GM21447 (cell line): ENCODE measurements around the gene MAGI3.
"Not testable (repeated sequence)": the region's sequence is repeated elsewhere in the genome, so short reads cannot be mapped to it uniquely, and the experiment has no call there.

Source experiments
- ATAC-seq: cut with Tn5 transposase; IDR thresholded peaks from one replicate; pipeline ENCODE4 v1.9.1; 2021; ENCODE audit not compliant: unreplicated experiment

MAGI3 gene

DNA sequence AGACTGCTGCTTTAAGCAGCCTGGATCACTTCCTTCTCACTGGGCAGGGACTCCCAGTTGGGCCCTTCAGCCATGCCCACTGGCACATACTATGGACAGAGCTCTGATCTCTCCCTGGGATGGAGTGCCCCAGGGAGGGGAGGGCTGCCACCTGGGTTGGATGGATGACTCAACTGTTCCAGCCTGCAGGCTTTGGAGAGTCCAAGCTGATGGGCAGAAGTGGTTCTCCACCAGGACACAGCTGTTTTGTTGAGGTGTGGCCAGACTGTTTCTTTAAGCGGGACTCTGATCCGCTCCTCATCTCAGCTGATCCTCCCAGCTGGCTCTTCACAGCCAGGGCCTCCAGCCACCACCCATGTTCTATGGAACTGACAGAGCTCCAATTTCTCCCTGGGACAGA, 166.9 kb downstream of the MAGI3 start:
- no peak for ATAC-seq

DNA sequence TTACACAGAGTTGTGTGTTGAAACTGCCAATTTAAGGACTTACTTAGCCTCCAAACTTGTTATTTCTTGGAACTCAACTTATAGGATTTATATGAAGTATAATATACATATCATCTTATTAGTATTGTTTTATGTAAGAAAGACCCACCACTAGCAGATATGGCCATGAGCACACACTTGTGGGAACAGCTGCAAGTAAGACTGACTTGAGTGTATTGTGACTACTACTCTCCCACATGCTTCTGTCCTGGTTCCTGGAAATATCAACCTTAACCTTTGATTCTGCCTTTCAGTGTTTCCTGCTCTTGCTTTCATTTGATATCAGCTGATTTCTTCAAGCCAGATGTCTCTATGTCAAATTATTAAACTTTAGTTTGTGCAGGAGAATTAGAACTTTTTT, 175.3 kb downstream of the MAGI3 start:
- ATAC-seq: no peak

DNA sequence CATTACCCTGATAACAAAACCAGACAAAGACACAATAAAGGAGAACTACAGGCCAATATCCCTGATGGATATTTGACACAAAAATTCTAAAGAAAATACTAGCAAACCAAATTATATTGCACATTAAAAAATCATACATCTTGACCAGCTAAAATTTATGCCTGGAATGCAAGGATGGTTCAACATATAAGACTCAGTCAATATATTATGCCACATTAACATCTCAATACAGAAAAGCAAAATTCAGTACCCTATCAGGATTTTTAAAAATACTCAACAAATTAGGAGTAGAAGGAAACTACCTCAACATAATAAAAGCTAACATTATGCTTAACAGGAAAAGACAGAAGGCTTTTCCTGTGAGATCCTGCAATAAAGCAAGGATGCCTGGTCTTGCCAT, 177.1 kb downstream of the MAGI3 start:
- no peak for ATAC-seq

DNA sequence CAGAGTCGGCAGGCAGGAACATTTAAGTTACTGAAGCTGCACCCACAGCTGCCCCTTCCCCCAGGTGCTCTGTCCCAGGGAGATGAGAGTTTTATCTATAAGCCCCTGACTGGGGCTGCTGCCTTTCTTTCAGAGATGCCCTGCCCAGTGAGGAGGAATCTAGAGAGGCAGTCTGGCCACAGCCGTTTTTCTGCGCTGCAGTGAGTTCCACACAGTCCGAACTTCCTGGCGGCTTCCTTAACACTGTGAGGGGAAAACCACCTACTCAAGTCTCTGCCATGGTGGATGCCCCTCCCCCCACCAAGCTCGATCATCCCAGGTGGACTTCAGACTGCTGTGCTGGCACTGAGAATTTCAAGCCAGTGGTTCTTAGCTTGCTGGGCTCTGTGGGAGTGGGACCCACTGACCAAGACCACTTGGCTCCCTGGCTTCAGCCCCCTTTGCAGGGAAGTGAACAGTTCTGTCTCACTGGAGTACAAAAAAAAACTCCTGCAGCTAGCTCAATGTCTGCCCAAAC, 185.5 kb downstream of the MAGI3 start:
- not testable (repeated sequence) for ATAC-seq

DNA sequence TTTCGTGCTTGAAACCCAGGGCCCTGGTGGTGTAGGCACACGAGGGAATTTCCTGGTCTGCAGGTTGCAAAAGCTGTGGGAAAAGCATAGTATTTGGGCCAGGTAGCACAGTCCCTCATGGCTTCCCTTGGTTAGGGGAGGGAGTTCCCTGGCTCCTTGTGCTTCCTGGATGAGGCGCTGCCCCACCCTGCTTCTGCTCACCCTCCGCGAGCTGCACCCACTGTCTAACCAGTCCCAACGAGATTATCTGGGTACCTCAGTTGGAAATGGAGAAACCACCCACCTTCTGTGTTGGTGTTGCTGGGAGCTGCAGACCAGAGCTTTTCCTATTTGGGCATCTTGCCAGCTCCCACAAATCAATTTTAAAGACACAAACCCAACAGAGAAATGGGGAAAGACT, 186.0 kb downstream of the MAGI3 start:
- ATAC-seq: no peak

DNA sequence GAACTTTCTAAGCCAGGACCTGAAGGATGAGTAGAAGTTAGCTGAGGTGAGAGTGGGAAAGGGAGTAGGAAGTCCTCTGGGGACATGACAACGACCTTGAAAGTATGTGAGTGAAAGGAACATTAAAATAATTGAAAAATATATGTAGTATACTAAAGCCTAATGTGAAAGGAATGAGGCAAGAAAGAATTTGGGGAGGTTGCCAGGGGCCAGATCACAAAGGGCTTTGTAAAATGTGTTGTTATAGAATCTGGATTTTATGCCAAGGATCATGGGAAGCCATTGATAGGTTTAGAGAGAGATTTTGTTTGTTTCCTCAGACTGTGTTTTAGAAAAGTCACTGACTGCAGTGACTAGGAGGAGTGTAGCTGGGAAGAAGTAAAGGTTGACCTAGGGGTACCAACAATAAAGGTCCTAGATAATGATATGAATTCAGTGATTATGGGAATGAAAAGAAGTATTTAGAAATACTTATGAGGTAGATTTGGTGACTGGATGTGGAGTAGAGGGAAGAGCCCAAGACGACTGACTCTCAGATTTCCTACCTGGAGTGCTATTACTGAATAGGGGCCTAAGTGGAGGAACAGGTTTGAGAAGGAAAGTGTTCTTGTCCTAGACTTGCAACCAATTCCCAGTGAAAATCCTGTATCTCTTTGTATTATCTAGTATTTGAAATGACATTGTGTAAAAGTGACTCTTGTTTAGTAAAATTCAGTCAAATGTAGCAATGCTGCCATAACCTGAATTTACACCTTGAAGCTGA, 189.1 kb downstream of the MAGI3 start:
- ATAC-seq: no peak

DNA sequence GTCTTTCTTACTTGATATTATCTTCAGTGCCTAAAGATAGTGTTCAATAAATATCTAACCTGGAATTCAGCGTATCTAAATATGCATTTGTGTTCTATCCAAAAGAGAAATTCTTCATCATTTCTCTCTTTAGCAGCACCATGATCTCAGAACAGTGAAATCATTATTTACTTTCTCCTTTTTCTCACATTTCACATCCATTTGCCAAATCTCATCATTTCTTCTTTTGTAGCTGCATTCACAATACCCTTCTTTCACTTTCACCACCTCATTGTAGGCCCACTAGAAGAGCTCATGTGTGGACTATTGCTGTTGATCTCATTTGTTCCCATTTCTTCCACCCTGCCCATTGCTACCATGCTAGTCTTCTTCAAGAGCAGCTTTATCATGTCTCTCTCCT, 191.0 kb downstream of the MAGI3 start:
- ATAC-seq: no peak

DNA sequence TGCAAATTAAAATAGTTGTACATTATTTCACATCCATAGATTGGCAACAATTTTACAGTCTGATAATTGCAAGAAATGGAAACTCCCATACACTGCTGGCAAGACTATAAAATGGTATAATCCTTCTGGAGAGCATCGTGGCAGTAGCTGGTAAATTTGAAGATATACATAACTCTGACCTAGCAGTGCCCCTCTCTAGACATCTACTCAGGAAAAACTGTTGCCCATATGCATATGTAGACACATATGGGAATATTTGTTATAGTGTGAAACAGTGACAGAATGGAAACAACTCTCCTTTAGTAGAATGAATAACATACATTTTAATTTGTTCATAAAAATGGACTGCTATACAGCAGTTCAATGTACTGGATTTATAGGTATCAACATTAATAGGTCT, 191.8 kb downstream of the MAGI3 start:
- no peak for ATAC-seq

DNA sequence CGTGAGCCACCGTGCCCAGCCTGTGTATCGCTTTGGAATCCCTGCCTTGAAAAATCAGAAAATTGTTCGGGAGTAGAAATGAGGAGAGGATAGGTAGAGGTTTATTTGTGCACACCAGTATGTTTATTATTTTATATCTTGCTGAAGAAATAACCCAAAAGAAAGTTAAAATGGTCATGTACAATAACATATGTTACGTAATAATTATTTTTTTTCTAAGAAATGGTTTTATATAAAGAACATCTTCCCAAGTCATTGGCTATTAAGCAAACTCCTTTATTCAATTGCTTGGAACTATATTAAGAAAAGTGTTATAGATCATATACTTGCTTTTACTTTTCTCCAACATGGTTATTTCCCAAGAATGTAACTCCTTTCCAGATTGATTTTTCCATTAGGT, 197.2 kb downstream of the MAGI3 start:
- no peak for ATAC-seq

DNA sequence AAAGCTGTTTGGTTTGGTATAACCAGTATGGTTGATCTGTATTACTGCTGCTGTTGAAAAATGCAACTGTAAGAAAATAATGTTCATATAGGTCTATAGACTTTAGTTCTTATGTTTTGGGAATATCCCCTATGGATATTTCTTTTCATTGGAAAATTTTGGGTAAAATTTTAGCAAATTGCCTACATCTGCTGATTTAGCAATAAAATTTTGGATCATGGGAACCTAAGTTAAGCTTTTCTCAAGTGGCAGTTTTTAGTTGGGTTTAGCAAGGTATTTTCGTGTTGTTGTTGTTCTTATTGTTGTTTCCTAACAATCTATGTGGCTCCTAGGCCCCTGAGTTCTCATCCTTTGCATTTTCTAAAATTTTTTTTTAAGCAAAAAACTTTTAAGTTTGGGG, 201.9 kb downstream of the MAGI3 start:
- no peak for ATAC-seq

DNA sequence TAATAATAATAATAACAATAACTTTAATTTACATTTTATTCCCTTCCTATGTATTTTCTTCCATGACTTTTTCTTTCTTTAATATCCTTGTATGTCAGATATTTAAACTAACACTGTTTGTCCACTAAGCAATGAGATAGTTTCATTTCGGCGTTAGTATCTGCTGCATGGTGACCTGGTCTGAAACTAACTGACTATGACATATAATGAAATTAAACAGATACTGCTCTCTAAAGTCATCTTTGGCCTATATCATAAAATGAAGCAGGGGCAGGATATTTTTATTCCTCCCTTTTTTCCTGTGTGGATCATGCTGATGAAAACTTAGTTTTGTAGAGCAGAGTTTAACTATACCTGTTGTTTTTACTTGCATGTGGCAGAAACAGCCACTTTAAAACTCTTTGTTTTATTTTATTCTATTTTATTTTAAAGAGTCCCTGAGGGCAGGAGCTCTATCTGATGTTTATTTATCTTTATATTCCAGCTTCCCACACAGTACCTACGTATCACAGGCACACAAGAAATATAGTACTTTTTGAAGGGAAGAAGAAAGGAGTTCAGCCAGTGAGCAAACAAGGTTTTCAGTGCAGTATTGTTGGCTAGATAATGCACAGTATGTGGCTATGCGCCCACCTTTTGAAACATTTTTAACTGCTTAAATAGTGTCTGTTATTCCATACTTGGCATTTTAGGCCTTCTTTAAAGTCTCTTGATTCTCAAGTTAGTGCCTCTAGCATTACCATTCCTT, 203.4 kb downstream of the MAGI3 start:
- ATAC-seq: no peak

DNA sequence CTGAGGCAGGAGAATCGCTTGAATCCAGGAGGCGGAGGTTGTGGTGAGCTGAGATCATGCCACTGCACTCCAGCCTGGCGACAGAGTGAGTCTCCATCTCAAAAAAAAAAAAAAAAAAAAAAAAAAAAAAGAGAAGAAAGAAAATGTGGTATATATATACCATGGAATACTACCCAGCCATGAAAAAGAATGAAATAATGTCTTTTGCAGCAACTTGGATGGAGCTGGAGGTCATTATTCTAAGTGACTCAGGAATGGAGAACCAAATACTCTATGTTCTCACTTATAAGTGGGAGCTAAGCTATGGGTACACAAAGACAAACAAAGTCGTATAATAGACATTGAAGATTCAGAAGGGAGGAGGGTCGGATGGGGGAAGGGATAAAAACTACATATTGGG, 214.2 kb downstream of the MAGI3 start:
- not testable (repeated sequence) for ATAC-seq

DNA sequence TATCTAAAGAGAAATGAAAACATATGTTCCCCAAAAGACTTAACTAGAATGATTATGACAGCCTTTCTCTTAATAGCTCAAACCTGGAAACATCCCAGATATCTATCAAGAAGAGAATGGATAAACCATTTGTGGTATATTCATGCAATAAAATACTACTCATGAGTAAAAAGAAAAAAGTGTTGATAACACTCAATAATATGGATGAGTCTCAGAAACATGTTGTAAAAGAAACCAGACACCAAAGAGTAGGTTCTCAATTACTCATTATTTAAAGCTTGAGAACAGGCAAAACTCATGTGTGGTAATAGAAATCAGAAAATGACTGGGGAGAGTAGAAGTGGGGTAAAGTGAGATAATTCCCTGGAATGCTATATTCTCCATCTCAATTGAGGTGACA, 214.8 kb downstream of the MAGI3 start:
- no peak for ATAC-seq

DNA sequence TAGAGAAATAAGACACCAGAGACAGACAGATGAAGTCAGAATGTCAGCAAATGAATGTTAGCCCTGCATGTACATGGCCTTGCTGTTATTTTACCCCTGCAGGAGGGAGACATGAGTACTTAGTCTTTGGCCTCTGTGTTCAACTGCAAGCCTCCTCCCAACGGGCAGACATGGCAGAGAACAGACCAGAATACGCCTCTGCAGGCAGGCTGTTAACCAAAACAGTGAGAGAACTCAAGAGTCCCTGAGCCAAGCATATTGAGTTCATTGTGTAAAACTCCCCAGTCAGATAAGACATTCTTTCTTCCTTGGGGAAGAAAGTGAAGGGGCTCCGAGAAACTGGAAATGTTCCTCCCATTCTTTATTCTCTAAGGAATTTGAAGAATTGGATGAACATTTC, 218.1 kb downstream of the MAGI3 start:
- ATAC-seq: no peak

DNA sequence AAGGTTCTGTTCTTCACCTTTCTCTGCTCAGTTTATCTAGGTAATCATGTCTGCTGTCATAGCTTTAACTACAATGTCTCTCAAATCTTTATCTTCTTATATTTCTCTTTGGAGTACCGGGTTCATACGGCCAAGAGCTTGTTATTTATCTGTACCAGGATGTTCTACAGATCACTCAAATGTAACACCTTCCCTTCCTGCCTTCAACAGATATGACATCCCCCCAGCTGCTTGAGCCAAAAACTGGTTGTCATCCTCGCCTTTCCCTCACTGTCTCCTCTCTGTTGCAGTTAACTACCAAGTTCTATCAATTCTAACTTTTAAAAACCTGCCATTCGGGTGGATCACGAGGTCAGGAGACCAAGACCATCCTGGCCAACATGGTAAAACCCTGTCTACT, 220.1 kb downstream of the MAGI3 start:
- no peak for ATAC-seq

DNA sequence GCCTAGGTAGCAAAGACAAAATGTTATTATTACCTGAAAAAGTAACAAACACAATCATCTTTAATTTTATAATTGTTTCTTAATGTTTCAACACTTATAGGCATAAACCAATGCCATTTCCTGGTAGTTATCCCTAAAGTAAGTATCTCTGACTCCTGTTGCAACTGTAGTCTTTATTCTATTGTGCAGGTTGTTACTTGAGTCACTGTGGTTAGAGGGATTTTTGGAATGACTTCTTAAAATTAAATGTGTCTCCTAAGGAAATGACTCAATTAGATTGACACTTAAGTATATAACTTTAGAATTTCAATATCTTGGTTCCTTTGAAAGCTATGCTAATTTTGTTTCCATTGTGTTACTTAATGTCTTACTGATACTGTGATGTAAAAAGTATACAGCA, 225.1 kb downstream of the MAGI3 start:
- ATAC-seq: no peak

DNA sequence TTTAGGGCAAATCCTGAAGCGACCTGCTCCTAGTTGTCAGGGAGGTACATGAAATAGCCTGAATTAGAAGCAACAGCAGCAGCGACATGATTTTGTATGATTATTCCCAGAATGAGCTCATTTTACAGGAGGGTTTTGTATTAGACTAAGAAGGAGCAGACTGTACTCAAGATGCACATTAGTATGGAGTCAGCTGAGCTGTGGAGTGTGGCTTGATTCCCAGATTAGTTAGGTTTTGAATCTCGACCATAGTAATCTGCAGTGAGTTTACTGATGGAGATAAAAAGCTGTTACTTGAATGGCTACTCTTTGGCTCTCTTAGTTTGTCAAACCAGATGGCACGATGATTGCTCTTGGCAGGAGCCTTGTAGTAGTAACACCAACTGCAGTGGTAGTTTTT, 225.8 kb downstream of the MAGI3 start:
- ATAC-seq: no peak

DNA sequence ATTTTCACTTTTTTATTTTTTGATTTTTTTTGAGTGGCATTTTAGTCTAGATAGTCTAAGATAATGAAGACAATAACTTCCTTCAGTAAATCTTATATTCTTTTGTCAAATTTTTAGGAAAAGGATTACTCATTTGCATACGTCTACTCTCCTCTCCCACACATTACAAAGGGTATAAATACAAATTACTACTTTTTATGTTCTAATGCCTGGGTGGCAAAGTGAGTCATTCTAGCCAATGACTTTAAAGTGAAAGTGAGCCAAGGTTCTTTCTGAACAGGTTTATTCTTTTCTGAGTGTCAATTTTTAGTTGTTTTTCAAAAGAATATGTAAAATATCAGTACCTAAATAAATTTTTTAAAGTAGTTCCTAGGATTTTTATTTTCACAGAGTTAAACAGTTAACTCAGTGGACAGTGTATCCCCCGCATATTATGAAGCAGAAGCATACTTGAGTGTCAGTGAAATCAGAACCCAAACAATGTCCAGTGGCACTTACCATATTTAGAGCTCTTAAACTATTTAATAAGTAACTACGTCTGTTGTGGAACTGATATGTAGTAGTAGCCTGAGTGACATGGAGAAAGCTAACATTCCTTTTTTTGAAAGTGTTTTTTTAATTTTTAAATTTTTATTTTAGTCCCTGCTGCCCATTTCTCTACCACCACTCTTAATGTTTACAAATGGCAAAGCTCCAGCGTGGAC, 227.3 kb downstream of the MAGI3 start:
- ATAC-seq: no peak

DNA sequence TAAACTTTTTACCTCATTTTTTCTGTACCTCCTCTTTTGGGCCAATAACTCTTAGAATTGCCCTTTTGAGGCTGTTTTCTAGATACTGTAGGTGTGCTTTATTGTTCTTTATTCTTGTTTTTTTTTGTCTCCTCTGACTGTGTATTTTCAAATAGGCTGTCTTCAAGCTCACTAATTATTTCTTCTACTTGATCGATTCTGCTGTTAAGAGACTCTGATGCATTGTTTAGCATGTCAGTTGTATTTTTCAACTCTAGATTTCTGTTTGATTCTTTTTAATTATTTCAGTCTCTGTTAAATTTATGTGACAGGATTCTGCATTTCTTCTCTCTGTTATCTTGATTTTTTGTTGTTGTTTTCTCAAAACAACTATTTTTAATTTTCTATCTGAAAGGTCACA, 238.7 kb downstream of the MAGI3 start:
- ATAC-seq: no peak

DNA sequence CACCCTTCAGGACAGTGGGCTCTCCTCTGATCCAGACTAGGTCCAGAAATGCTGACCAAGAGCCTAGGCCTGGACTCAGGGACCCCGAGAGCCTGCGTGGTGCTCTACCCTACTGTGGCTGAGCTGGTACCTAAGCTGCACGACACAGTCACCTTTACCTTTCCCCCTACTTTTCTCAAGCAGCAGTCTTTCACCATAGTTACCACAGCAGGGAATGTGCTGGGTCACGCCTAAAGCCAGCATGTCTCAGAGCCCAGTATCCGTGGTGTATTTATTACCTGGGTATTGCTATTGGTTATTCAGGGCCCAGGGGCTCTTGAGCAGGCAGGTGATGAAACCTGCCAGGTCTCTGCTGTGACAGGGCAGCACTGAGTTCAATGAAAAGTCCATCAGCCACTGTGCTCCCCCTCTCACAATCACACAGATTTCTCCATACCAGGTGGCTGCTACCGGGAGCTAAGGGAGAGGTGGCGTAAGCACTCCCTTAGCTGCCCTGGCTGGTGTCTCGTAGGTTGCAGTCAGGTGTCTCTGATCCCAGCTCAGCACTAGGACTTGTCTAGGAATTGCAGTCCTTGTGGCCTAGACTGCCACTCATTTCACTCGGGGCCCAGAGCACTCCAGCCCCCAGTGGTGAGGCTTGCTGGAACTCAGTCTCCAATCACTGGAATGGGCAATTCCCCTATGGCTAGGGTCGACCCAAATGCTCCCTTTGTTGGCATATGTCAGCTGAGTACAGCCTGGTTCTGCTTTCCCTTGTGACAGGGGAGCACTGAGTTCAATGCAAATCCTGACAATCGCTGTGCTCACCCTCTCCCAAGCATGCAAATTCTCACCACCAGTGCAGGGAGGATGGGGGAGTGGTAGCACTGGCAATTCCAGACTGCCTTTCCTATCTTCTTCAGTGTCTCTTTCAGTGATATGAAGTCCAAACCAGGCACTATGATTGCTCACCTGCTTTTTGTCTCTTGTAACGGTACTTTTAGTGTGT, 240.3 kb downstream of the MAGI3 start:
- ATAC-seq: no peak

DNA sequence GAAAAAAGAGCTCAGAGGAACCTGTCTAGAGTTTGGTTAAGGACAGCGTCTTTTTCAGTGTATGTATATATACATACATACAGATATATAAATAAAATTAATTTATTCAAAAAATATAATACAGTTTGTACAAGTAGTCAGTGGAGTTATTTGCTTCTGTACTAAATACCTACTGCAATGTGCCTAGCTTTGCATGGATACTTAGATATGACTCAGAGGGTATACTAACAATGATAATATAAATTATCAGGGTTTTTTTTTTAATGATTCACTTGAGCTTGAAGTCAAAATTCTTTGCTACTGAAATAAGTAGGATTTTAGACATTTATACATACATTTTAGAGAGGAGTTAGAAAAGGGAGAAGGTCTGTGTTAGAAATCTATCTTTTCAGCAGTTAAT, 251.1 kb downstream of the MAGI3 start:
- no peak for ATAC-seq
